NCI-H69 (cell line): ENCODE measurements around the gene OPRL1.
A peak's percentile ranks its signal among the peaks of the same experiment; 100 is the strongest.

Source experiments
- DNase-seq: peaks from one replicate; lab custom pipeline; 2025; lab: John Stamatoyannopoulos, UW

The OPRL1 gene

DNA sequence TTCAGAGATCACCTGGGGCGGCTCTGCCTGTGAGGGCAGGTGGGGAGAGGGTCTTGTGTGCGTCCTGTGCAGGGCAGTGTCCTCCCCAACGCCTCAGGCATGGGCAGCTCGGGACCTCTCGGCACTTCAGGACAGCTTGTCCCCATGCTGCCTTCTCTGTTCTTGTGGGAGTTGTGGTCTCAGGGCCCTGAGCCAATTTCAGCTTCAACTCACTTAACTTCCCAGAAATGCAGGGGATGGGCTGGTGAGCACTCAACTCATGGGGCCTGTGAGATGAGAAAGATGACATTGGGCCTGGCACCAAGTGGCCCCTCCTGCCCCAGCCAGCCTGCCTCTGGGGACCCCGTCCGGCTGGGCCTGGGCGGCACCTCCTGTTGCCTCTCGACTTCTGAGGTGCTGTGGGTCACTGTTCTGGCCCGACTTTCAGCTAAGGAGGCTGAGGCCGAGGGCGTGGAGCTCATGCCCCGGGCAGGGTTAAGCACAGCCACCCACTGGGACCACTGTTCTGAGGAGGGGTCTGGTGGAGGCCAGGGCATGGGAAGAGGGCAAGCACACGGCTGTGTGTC, 7.3 kb upstream of the OPRL1 start:
- DNase-seq = no peak

DNA sequence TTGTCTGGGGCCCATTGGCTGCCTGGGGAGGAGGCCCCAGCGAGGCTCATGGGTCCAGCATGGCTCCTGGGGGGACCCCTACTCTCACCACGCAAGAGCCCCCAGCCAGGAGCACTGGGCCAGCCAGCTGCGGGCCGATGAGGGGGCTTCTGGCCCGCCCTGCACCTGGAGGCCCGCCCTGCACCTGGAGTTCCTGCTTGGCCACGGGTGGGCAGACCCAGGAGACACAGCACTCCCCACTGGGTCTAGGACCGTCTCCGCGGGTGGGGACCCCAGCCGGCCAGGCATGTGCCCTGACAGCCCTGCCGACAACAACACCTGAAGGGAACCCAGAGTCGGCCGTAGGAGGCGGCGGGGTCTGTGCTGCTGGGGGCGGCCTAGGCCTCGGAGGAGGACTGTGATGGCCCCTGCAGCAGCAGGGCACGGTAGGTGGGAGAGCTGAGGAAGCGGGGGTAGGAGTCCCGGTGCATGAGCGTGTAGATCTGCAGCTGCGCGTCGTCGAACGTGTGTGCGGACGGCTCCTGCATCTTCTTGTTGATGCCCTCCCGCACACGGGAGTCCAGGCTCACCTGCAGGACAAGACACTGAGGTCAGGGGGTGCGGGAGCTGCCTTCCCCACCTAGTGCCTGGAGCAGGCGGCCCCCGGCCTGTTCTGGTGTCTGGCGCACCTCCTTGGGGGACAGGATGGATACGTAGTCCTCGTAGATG, 6.3 kb upstream of the OPRL1 start:
- DNase-seq = no peak

DNA sequence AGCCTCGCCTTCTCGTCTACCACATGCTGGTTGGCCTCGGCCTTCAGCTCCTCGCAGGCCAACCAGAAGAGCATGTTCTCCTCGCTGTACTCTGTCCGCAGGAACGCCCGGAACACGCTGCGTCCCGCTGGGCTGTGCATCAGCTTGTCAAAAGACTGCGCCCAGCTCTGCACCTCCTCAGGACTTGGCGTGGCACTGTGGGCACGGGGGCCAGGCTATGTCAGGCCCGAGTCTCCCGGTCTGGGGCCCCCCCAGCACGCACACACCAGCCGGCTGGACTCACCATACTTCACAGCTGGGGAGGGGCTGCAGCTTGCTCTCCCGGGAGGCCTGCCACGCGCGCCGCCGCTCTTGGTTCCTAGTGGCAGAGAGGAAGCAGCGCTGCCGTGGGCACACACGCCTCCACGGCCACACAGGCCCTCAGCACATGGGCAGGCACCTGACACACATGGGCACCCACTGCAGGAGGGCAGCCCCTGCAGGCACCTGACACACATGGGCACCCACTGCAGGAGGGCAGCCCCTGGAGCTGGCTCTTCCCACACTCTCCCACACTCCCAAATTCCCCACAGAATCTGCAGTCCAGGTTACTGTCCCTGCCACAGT, 5.6 kb upstream of the OPRL1 start:
- DNase-seq = no peak

DNA sequence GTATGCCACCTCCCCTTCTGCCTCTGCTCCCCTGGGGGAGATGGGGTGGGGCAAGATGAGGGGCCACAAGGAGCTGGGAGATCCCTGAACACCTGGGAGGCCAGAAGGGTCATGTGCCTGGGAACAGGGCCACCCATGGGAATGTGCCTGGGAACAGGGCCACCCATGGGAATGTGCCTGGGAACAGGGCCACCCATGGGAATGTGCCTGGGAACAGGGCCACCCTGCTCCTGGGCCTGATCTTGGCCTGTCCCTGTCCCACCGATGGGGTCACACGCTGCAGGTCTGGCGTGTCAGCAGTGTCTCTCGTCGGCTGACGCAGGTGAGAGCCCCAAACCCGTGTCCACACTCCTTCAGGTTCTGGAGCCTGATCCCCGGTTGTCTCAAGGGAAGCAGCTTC, 4.9 kb upstream of the OPRL1 start:
- DNase-seq = no peak

DNA sequence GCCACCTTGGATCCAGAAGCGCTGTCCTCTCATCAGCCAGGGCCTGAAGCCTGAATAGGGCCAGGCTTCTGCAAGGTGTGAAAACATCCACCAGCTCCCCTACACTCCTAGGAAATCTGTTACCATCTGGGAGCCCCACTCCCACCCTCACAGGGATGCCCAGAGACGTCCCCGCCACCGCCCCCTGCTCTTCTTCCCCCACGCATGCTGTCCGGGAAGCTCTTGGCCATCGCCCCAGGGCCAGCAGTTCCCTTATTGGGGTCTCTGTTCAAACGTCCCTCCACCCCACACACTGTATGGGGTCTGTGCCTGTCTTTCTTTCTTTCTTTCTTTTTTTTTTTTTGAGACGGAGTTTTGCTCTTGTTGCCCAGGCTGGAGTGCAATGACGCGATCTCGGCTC, 4.3 kb upstream of the OPRL1 start:
- no peak for DNase-seq

DNA sequence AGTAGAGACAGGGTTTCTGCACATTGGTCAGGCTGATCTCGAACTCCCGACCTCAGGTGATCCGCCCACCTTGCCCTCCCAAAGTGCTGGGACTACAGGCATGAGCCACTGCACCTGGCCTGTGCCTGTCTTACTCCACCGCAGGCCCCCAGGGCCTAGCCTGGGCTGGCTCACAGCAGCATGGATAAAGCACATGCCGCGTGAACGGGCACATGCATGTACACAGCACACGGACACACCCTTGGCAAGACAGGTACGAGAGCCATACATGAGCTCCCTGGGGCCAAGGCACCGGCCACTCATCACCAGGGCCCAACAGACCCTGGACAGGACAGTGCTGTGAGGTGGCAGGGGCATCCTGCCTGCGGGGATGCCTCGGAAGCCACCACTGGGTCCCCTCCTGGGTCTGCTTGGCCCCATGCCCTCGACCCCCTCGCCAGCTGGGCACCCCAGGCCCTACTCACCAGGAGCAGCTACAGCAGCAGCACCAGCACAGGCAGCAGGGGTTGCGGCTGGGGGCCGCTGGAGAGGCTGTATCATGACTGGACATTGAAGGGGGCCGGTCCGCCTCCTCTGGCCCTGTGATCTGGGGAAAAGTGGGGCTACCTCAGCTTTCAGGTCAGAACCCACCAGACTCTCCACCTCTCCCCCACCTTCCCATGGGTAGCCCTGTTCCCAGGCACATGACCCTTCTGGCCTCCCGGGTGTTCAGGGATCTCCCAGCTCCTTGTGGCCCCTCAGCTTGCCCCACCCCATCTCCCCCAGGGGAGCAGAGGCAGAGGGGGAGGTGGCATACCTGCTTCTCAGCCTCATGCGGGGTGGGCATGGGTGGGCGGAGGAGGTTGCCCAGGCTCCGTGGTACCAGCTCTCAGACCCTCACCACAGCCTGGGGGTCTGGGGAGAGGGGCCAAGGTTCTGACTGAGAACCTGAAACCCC, 3.6 kb upstream of the OPRL1 start:
- DNase-seq = no peak

DNA sequence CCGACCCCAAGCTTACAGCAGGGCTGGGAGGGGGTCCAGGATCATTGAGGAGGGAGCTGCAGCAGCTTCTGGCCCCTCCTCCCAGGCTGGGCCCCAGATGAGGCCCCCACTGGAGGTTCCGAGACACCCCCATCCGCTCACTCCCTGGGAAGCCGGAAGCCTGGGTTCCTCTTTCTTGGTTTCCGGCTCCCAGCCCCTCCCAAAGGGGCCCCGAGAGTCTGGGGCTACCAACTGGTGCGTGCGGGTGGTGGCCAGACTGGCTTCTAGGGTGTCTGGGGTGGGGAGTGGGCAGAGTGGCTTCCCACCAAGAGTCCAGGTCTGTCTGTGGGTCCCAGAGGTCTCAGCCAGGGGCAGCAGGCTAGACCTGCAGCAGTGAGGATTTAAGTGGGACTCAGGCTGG, 2.8 kb upstream of the OPRL1 start:
- no peak for DNase-seq

DNA sequence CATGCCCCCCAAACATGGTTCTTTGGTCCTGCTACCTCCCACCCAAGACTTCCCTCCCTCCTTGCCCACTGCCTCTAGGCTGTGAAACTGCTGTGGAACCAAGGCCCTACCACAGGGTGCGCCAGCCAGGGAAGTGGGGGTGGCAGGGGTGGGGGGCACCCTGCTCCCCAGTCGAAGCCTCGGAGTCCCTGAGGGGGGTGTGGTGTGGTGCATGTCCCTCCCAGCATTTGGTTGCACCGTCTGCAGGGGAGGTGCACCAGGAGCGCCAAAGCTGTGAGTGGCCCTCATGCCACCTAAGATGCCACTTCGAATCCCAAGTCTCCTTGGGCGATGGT, 2.4 kb upstream of the OPRL1 start:
- no peak for DNase-seq

DNA sequence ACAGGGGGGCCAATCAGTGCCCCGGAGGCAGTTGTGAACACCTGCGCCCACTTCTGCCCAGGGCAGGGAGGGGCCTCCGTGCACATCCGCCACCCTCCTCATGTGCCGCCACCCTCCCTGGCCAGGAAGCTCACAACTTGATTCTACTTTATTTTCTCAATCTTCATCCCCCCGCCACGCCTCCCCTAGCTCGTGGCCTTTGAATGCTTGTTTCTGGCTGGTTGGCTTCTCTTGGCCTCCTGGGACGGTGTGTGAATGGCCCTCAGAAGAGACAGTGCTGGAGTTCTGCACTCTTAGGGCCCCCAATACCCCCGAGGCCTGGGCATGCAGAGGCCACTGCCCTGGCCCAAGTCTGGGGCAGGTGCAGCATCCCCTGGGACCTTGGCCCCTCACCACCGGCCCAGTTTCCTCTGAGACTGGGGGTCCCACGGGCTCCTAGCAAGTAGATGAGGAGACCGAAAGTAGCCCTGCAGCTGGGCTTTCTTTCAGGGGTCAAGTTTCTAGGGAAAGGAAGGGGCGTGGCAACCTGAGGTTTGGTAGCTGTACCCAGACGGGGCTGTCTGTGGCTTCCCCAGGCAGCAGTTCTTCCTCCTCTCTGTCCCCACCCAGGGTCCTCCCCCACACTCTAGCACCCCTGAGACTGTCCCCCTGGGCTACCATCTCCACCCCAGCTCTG, 1.9 kb upstream of the OPRL1 start:
- DNase-seq = no peak

DNA sequence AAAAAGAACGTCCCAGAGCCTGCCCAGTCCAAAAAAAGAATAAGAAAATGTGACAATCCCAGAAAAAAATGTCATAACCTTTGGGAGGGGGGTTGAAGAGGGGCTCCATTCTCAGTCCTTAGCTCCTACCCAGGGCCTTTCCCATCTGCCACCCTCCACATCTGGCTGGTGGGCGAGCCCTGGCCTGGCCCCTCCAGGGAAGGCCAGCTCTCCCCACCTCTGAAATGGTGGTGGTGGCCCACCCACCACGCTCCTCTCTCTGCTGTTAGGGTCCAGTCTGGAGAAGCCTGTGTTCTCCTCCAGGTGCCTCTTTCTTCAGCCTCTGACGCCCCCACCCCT, 979 bp upstream of the OPRL1 start:
- DNase-seq = no peak

DNA sequence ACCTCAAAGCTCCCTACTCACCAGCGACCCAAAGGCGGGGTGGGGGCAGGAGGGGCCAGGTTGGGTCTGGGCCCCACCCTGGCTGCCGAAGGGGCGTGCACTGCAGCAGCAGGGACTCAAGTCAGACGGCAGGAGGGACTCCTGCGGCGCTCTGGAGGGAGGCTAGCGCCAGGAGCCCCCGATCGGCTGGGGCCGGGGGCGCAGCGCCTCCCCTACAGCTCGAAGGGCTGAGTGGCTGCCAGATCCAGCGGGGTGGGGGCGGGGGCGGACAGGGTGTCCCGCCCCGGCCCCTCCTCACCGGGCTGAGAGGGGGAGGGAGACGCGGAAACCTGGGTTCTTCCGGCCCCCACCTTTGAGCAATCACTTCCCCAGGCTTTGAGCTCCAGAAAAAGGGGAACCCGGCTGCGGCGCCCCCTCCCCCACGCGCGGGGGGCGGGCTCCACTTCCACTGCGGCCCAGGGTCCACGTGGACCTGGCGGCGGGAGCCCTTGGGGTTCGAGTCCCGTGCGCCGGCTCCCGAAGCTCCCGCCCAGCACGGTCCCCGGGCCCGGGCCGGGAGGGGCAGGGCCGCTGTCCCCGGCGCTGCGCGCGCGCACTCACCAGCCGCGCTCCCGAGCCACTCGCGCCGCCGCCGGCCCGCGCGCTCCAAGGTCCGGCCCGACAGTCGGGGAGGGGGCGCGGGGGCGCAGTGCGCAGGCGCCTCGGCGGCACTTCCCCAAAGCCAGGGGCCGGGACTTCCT, 439 bp upstream of the OPRL1 start, which contains the start of gene RGS19:
RGS19 (minus strand) TSS at position 246 of the 740 bp plus-strand sequence. CDS start 2,632 bp downstream, outside the sequence.
- DNase-seq = peak; percentile 83

DNA sequence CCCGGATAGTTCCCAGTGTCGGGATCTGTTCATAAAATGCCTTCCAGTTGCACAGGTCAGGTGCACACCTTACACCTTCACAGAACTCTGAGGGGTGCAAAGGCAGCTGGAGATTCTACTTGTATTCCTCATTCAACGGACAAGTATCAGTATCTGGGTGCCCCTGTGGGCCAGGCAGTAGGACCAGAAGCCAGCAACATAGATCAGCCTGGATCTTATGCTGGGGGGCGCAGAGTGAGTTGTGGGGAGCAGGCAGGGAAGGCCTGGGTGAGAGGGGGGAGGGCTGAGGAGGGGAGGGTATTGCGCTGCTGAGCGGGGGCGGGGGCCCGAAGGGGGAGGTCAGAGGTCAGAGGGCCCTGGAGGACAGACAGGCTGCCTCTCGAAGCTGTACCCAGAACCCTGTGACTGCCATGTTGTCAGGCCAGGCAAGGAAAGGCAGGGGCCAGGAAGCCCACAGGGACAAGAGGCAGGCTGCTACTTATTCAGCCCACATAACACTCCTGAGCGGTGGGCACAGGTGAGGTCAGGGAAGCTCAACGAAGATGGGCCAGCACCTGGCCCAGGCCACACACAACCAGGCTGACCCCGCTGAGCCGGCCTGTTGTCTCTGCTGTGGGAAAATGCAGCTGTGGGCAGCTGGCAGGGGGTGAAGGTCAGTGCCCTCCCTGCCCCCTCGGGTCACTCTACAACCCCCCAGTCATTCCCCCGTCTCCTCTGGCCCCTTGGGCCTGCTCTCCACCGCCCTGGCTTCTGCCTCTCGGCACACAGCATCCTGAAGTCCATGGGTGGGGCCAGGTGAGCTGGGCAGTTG, 1.1 kb downstream of the OPRL1 start:
- no peak for DNase-seq

DNA sequence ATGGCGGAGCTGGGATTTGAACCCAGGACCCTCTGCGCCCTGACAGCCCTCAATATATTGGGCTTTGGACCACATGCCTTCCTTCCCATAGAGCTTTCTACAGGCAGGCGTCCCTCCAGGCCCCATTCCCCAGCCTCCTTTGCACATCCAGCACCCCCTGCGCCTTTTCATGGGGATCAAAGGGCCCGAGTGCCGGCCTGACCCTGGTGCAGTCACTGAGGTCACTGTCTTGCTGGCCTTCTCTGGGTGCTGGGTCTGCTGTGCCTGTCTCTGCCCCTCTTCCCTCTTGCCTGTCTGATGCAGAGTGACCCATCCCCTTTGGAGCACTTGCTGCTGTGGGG, 1.7 kb downstream of the OPRL1 start:
- DNase-seq = no peak

DNA sequence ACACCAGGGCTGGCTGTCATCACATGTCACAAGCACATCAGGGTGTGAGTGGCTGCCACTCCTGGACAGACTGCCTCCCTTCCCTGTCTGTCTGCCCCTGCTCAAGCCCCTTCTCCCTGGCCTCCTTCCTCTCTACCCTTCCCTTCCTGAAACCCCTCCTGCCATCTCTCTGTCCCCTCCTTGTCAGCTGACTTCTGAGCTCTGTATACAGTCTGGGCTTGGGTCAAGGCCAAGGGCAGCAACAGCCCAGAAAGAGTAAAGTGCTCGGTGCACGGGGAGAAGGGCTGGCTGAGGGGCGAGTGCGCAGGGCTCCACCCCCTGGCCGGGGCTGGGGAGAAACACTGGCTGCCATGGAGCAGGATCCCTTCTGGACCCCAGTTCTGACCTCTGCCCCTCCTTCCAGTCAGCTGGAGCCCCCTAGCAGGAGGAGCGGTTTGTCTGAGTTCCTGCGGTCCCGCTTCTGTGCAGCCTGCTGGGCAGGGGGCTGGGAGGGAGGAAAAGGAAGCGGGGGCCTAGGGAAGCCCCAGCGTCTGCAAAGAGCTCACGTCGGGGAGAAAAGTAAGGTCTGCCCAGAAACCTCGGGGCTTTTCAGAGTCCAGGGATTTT, 2.3 kb downstream of the OPRL1 start:
- DNase-seq = no peak

DNA sequence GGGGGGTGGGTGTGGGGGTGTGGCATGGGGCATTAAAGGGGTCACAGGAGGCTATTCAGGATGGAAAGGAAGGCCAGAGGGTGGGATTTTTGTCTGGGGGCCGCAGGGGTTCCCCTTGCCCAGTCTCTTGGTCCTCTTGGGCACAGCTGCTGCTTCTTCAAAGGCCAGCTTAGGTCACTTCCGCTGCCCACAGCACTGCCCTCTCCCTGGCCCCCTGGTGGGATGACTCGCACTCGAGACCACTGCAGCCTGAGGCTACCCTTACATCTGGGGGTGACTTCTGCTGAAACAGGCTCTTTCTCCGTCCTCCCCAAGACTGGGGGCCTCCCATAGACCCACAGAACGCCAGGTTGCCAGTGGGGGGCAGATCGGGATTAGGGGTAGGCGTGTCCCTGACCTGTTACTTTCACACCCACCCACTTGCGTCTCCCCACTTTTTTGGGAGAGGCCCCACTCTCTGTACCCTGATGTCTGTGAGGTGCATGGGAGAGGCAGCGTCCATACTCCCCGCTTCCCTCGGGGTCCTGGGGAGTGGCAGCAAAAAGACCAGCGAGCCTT, 3.0 kb downstream of the OPRL1 start:
- no peak for DNase-seq

DNA sequence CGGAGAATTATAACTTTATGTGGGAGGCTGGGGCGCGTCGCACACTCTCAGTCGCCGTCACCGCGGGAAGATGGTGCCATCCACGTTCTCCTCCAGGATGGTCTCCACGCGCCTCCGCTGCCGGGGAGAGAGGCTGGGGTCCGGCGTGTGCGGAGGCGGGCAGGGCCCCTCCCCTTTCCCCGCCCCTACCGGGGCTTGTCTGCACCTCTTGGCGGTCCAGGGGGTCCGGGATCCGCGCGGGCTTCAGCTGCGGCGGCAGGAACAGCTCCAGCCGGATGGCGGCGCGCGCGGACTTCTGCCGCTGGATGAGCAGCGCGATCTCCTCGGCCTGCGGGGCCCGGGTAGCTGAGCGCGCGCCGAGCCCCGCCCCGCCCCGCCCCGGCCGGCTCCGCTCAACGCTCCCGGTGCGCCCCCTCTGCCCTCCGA, 3.5 kb downstream of the OPRL1 start:
- peak; percentile 85 for DNase-seq

DNA sequence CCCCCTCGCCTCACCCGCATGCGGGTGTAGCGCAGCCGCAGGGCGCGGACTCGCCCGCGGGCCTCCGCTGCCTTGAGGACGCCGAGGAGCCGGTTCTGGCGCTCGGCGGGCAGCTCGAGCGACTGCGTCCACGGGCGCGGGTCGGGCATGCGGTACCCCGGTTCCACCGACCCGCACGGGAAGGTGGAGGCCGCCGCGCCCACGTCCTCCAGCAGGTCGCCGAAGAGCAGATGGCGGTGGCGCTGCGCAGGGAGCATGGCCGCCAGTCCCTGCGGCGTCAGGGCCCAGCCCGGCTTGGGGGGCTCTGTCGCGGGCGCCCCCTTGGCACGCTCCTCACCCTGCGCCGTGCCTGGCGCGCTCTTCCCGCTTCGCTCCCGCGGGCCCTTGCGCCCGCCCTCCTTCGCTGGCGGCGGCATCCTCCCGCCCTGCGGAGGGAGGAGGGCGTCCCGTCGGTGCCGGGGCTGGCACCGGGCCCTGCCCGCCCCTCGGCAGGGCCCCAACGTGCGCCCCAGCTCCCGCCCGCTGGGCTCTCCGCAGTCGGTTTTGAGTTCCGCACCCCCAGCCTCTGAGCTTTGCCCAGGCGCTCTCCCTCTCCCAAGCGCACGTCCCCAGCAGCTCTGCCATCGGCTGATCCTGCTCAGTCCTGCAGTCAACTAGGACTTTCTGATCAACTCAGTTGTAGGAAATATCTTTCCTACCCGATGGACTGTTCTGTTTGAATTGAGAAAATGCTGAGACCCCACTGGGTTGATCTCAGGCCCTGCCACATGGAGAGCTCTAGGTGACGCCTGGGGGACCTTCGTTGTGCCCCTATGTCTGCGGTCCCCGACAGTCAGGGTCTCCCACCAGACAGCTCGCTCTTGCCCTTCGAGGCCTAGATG, 4.2 kb downstream of the OPRL1 start, which contains the start of gene LKAAEAR1:
LKAAEAR1 (minus strand) TSS at position 595 of the 881 bp plus-strand sequence; CDS start at position 416, 179 bp downstream.
- DNase-seq = peak; percentile 59

DNA sequence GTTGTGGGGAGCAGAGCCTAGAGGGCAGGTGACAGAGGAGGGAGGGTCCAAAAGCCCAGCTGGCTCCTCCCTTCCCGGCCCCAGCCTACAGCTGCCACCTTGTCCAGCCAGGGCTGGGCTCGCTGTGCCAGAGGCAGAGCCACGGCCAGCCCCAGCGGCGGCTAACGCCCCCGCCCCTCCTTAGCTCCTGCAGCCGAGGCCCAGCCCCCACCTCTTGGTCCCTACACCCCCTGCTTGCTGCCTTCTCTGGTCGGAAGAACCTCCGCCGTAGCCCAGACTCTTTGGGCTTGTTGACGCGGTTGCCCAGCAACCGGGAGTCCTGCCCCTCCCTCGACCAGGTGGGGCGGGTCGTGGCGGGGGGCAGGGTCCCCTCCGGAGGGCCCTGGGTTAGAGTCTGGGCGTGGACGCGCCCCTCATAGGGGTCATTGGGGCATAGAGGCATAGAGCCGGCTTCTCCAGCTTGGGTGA, 4.8 kb downstream of the OPRL1 start:
- DNase-seq = peak; percentile 53

DNA sequence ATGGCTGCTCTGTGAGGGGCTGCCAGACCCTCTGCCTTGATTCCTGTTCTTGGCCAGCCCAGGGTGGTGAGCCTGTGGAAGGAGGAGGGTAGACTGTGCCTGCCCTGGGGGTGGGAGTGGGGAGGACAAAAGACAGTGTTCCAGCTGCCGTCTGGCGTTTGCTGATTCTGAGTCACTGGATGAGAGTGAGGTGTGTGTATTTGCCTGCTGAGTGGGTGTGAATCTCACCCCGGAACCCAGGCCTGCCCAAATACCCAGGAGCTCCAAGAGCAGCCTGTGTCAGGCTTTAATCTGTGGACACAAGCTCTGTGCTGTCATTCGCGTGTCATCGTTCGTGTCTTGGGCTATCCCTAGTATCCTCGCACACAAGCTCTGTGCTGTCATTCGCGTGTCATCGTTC, 6.9 kb downstream of the OPRL1 start:
- DNase-seq = peak; percentile 27
